ENCODE measurements around the gene UBE3D.
"Not testable (repeated sequence)": the region's sequence is repeated elsewhere in the genome, so short reads cannot be mapped to it uniquely, and the experiment has no call there.

The UBE3D gene

GRCh38 chr6:82861121-82861520 is 204.5 kb downstream of the UBE3D start:
- no peaks in the 10 kb centered on the region for H3F3A ChIP-seq (ENCODE audit: control insufficient read depth, insufficient read depth)
- no peak overlapping the region for H3K4me2 ChIP-seq (ENCODE audit: low read length)
- TF ChIP-seq CTCF (IDR thresholded peaks at IDR 0.05; ENCODE audit: low read depth, low read length, poor library complexity, severe bottlenecking) (no peak), EZH2phosphoT487 (IDR thresholded peaks at IDR 0.05; ENCODE audit: borderline replicate concordance, low read length) (no peak)
- H3K36me3 ChIP-seq (ENCODE audit: control insufficient read depth, low read length), result no peaks in the 10 kb centered on the region
- no peaks in the 10 kb centered on the region for H3K9me3 ChIP-seq (ENCODE audit: control insufficient read depth, insufficient read depth, low read length)
- no peak overlapping the region for H3K27ac ChIP-seq (ENCODE audit: low read depth, low read length)
- no peaks in the 10 kb centered on the region for H3K27me3 ChIP-seq (ENCODE audit: control insufficient read depth, low read length)
- H3K79me2 ChIP-seq (ENCODE audit: control insufficient read depth, low read length), result no peaks in the 10 kb centered on the region
- H3K9me2 ChIP-seq (replicated peaks; ENCODE audit: control insufficient read depth, low read length), result no peaks in the 10 kb centered on the region
- H3K4me3 ChIP-seq (ENCODE audit: low read length), result no peak overlapping the region
- no peaks in the 10 kb centered on the region for H3K4me1 ChIP-seq (ENCODE audit: control insufficient read depth, low read length)
- H4K20me1 ChIP-seq (ENCODE audit: control insufficient read depth, insufficient read depth, low read depth, low read length), result no peaks in the 10 kb centered on the region

GRCh38 chr6:82856077-82856476 is 209.6 kb downstream of the UBE3D start:
- H3K27ac ChIP-seq (ENCODE audit: low read depth, low read length); H3K27me3 ChIP-seq (ENCODE audit: control insufficient read depth, low read length); H3K4me2 ChIP-seq (ENCODE audit: low read length); H3K4me1 ChIP-seq (ENCODE audit: control insufficient read depth, low read length); H3K4me3 ChIP-seq (ENCODE audit: low read length); H3K79me2 ChIP-seq (ENCODE audit: control insufficient read depth, low read length); H3K36me3 ChIP-seq (ENCODE audit: control insufficient read depth, low read length); H3K9me2 ChIP-seq (replicated peaks; ENCODE audit: control insufficient read depth, low read length); H3K9me3 ChIP-seq (ENCODE audit: control insufficient read depth, insufficient read depth, low read length); H4K20me1 ChIP-seq (ENCODE audit: control insufficient read depth, insufficient read depth, low read depth, low read length); H3F3A ChIP-seq (ENCODE audit: control insufficient read depth, insufficient read depth): not testable (repeated sequence)

GRCh38 chr6:82852904-82853303 is 212.7 kb downstream of the UBE3D start:
- H3K4me2 ChIP-seq (ENCODE audit: low read length); H3K4me3 ChIP-seq (ENCODE audit: low read length); H3K36me3 ChIP-seq (ENCODE audit: control insufficient read depth, low read length); H3K9me3 ChIP-seq (ENCODE audit: control insufficient read depth, insufficient read depth, low read length); H3K4me1 ChIP-seq (ENCODE audit: control insufficient read depth, low read length); H3K27ac ChIP-seq (ENCODE audit: low read depth, low read length); H3K27me3 ChIP-seq (ENCODE audit: control insufficient read depth, low read length); H3K9me2 ChIP-seq (replicated peaks; ENCODE audit: control insufficient read depth, low read length); H4K20me1 ChIP-seq (ENCODE audit: control insufficient read depth, insufficient read depth, low read depth, low read length); H3K79me2 ChIP-seq (ENCODE audit: control insufficient read depth, low read length); H3F3A ChIP-seq (ENCODE audit: control insufficient read depth, insufficient read depth): not testable (repeated sequence)

- Histone ChIP-seq H3K4me2 (ENCODE audit: low read length) (no peak overlapping the region), H3K9me2 (replicated peaks; ENCODE audit: control insufficient read depth, low read length) (no peaks in the 10 kb centered on the region), H4K20me1 (ENCODE audit: control insufficient read depth, insufficient read depth, low read depth, low read length) (no peaks in the 10 kb centered on the region), H3K36me3 (ENCODE audit: control insufficient read depth, low read length) (no peaks in the 10 kb centered on the region), H3K79me2 (ENCODE audit: control insufficient read depth, low read length) (no peaks in the 10 kb centered on the region), H3K9me3 (ENCODE audit: control insufficient read depth, insufficient read depth, low read length) (no peaks in the 10 kb centered on the region), H3F3A (ENCODE audit: control insufficient read depth, insufficient read depth) (no peaks in the 10 kb centered on the region), H3K4me3 (ENCODE audit: low read length) (no peak overlapping the region), H3K27ac (ENCODE audit: low read depth, low read length) (no peak overlapping the region), H3K4me1 (ENCODE audit: control insufficient read depth, low read length) (no peaks in the 10 kb centered on the region), H3K27me3 (ENCODE audit: control insufficient read depth, low read length) (no peaks in the 10 kb centered on the region)
- TF ChIP-seq EZH2phosphoT487 (IDR thresholded peaks at IDR 0.05; ENCODE audit: borderline replicate concordance, low read length) (no peak), CTCF (IDR thresholded peaks at IDR 0.05; ENCODE audit: low read depth, low read length, poor library complexity, severe bottlenecking) (no peak)
These were observed 222.3 kb downstream of the UBE3D start for GRCh38 chr6:82843291-82843885.
